Esophagus muscularis mucosa (tissue), 4 donors: ENCODE results near the gene SLC16A4. TPM values are rescaled to one million over a fixed set of nuclear protein-coding genes. Genes with fewer than 3 reads are reported as not detected.
A peak's percentile ranks its signal among the peaks of the same experiment; 100 is the strongest.

Source experiments
- DNase-seq: peaks from one replicate; pipeline ENCODE4 v3.0.0-alpha.2; 2017; ENCODE audit errors: extremely low spot score
- H3K27ac ChIP-seq, 4 donors: fragments of 200-600 bp; sonication (generic); replicated peaks in 1 of 4; 1 replicate in 3 of 4; 2 replicates in 1 of 4; pipeline ENCODE4 v1.5.1; 2016 to 2019; ENCODE audit warnings: mild to moderate bottlenecking in 1 of 4
- H3K27me3 ChIP-seq, 4 donors: fragments of 200-600 bp; sonication (generic); one replicate each; pipeline versions ENCODE4 v1.5.1 to v1.6.0; 2016 to 2019
- H3K36me3 ChIP-seq, 4 donors: fragments of 200-600 bp; sonication (generic); one replicate each; pipeline ENCODE4 v1.5.1; 2016 to 2019
- H3K4me1 ChIP-seq, 4 donors: fragments of 200-600 bp; sonication (generic); one replicate each; pipeline ENCODE4 v1.5.1; 2016 to 2019
- H3K4me3 ChIP-seq, 4 donors: fragments of 200-600 bp; sonication (generic); 1 replicate in 2 of 4; 2 replicates in 2 of 4; pipeline ENCODE4 v1.5.1; 2016 to 2019; ENCODE audit warnings: mild to moderate bottlenecking in 4 of 4, moderate library complexity in 1 of 4
- H3K9me3 ChIP-seq, 4 donors: fragments of 200-600 bp; sonication (generic); 1 replicate in 3 of 4; 2 replicates in 1 of 4; pipeline ENCODE4 v1.5.1; 2016 to 2019
- CTCF ChIP-seq, 3 experiments: fragments of 200-600 bp in 2 of 3; fragments of 450-650 bp in 1 of 3; sonication (generic) in 2 of 3; IDR thresholded peaks; one replicate each; pipeline ENCODE4 v1.5.1; 2017 to 2019; ENCODE audit warnings: antibody characterized with exemption in 3 of 3, mild to moderate bottlenecking in 2 of 3, moderate library complexity in 1 of 3
- EP300 ChIP-seq: sonication (generic); formaldehyde crosslinking; IDR thresholded peaks from one replicate; pipeline ENCODE4 v1.6.1; 2017; ENCODE audit warnings: antibody characterized with exemption
- POLR2A ChIP-seq: fragments of 450-650 bp; IDR thresholded peaks from one replicate; pipeline ENCODE4 v1.6.1; 2017; ENCODE audit warnings: antibody characterized with exemption, moderate library complexity, mild to moderate bottlenecking, low read depth
- POLR2AphosphoS5 ChIP-seq, 2 donors: sonication (generic); formaldehyde crosslinking; IDR thresholded peaks; one replicate each; pipeline ENCODE4 v1.6.1; 2017; ENCODE audit warnings: antibody characterized with exemption in 2 of 2
- WGBS: methylation state at CpG from one replicate; pipeline ENCODE4 v1.1.5; 2018; 5-methylcytosine and 5-hydroxymethylcytosine counted together
- intact Hi-C: fragments of 100-400 bp; cut with DNase I; formaldehyde crosslinking; loops from one replicate; pipeline ENCODE4 v1.15.1; 2023
- total RNA-seq, 4 donors: library from RNA; depleted of rRNA; stranded (reverse); fragments of >200 nt; gene quantifications; one replicate each; pipeline versions ENCODE4 v1.1.0 to v1.2.1, GENCODE V29; 2016

The SLC16A4 gene
- total RNA-seq, 4 donors from 2014 or later: 5.8 to 8.8 (median 8.4) TPM

GRCh38 chr1:110348771-110349170 lies 42.1 kb downstream of the SLC16A4 start:
- intact Hi-C loops: no loop called here
- Histone ChIP-seq H3K4me1 (peaks cover 38 to 86% (median 79%) of the 10 kb centered on the region in 4 donors), H3K27me3 (no peaks in the 10 kb centered on the region), H3K9me3 (no peaks in the 10 kb centered on the region), H3K4me3 (no peak overlapping the region), H3K27ac (no peak overlapping the region), H3K36me3 (peaks cover 0 to 27% (median 15%) of the 10 kb centered on the region in 4 donors)
- no peak for DNase-seq
- no peak for TF ChIP-seq CTCF (IDR thresholded peaks at IDR 0.05)
- no peak for TF ChIP-seq POLR2AphosphoS5 (IDR thresholded peaks at IDR 0.05)
- no peak for TF ChIP-seq POLR2A
- TF ChIP-seq EP300: no peak

DNA sequence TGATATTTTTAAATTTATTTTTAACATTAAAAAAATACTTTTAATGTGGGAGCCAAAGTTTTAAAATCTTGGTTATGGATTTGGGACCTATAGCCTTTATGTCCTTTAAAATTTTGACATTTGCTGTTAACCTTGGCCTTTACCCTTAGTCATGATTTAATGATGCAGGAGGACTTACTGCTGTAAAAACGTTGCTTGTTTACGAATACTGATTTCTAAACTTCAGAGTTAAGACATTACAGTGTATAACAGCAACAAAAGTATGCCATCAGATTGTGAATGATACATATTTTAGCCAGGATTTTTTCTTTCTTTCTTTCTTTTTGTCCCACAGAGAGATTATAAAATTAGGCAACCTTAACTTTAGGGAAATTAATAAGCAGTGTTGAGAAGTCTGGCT lies 42.8 kb downstream of the SLC16A4 start:
- H3K36me3 ChIP-seq: peaks cover 0 to 26% (median 15%) of the 10 kb centered on the region in 4 donors
- no peak for DNase-seq
- peak overlapping the region in 1 of 4 donors; percentile 10 for H3K27ac ChIP-seq
- WGBS: 34% methylated on average over 2 of the region's 2 CpGs
- no peaks in the 10 kb centered on the region for H3K9me3 ChIP-seq
- no peak overlapping the region for H3K4me3 ChIP-seq
- peaks cover 44 to 93% (median 86%) of the 10 kb centered on the region in 4 donors for H3K4me1 ChIP-seq
- TF ChIP-seq EP300: no peak
- TF ChIP-seq POLR2AphosphoS5 (IDR thresholded peaks at IDR 0.05): no peak
- no peak for TF ChIP-seq POLR2A
- no peak for TF ChIP-seq CTCF (IDR thresholded peaks at IDR 0.05)
- intact Hi-C loops: no loop called here
- no peaks in the 10 kb centered on the region for H3K27me3 ChIP-seq

DNA sequence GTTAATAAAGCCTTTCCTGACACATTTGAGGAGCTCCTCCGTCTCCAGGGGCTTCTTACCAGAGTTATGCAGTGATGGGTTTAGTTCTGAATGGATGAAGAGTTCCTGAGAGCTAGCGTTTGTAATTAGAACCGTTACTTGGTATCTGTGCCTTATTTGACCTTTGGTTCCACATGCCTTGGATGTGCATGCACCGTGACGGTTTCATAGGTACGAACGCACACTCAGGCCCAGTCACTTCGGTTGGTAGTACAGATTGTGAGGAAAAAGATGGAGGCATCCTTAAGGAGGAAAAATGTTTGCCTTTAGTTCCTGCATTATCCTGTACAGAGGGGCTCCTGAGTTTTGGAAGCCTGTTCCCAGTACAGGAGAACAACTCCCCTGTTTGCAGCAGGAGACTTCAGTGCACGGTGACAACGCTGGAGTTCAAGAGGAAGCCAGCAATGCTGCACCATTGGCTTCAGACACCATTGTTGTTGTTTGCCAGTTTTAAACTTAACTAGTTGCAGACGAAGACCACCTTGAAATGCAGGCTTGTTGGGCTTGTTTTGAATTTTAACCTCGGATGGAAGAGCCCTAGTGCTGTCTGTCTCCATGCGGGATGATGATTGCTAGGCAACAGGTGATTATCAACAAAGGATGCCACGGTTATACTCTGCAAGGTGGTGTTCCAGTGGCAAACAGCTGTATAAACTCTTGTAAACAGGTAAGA lies 43.5 kb downstream of the SLC16A4 start:
- H3K9me3 ChIP-seq: no peaks in the 10 kb centered on the region
- WGBS: 70% methylated on average over 12 of the region's 14 CpGs
- DNase-seq: no peak
- peaks cover 0 to 28% (median 17%) of the 10 kb centered on the region in 4 donors for H3K36me3 ChIP-seq
- TF ChIP-seq POLR2A (no peak), POLR2AphosphoS5 (IDR thresholded peaks at IDR 0.05) (no peak), CTCF (IDR thresholded peaks at IDR 0.05) (no peak), EP300 (no peak)
- H3K4me3 ChIP-seq: no peak overlapping the region
- H3K4me1 ChIP-seq: peaks cover 51 to 98% (median 93%) of the 10 kb centered on the region in 4 donors
- intact Hi-C loops: no loop called here
- H3K27ac ChIP-seq: no peak overlapping the region
- H3K27me3 ChIP-seq: no peaks in the 10 kb centered on the region

- H3K4me3 ChIP-seq: no peak overlapping the region
- H3K27me3 ChIP-seq: no peaks in the 10 kb centered on the region
- intact Hi-C loops: no loop called here
- no peaks in the 10 kb centered on the region for H3K9me3 ChIP-seq
- peaks cover 0 to 35% (median 22%) of the 10 kb centered on the region in 4 donors for H3K36me3 ChIP-seq
- no peak for DNase-seq
- WGBS: 59% methylated on average over 9 of the region's 9 CpGs
- TF ChIP-seq POLR2A: no peak
- TF ChIP-seq EP300: no peak
- TF ChIP-seq CTCF (IDR thresholded peaks at IDR 0.05): no peak
- TF ChIP-seq POLR2AphosphoS5 (IDR thresholded peaks at IDR 0.05): no peak
- H3K4me1 ChIP-seq: peaks cover 58 to 100% (median 98%) of the 10 kb centered on the region in 4 donors
- H3K27ac ChIP-seq: no peak overlapping the region
These were observed 44.1 kb downstream of the SLC16A4 start for GRCh38 chr1:110346690-110347089.

- Histone ChIP-seq H3K36me3 (peaks cover 0 to 47% (median 33%) of the 10 kb centered on the region in 4 donors), H3K27ac (no peak overlapping the region), H3K4me3 (no peak overlapping the region), H3K27me3 (no peaks in the 10 kb centered on the region), H3K9me3 (no peaks in the 10 kb centered on the region), H3K4me1 (peaks cover 70 to 100% (median 98%) of the 10 kb centered on the region in 4 donors)
- 83% methylated on average over 3 of the region's 3 CpGs for WGBS
- no peak for TF ChIP-seq CTCF (IDR thresholded peaks at IDR 0.05)
- TF ChIP-seq POLR2A: no peak
- TF ChIP-seq POLR2AphosphoS5 (IDR thresholded peaks at IDR 0.05): no peak
- no peak for TF ChIP-seq EP300
- intact Hi-C loops: no loop called here
- DNase-seq: no peak
These were observed 45.3 kb downstream of the SLC16A4 start for GRCh38 chr1:110345480-110345879.
